Activated CD4-positive, alpha-beta memory T cell treated with anti-CD3 and anti-CD28 coated beads for 36 hours (primary cell): ENCODE data around the gene SRGAP1. TPM values are rescaled to one million over a fixed set of nuclear protein-coding genes. Genes with fewer than 3 reads are reported as not detected.

Source experiments
- CTCF ChIA-PET: fragments of 350-600 bp; sonication (Branson Sonifier 250); formaldehyde crosslinking; loops from one replicate; lab custom pipeline; 2021; ENCODE audit warnings: antibody characterized with exemption, inconsistent platforms; lab: Charles Lee
- POLR2A ChIA-PET: fragments of 350-600 bp; sonication (Branson Sonifier 250); formaldehyde crosslinking; loops from one replicate; lab custom pipeline; 2021; ENCODE audit warnings: antibody characterized with exemption; lab: Charles Lee
- DNase-seq: peaks from one replicate; pipeline ENCODE4 v3.0.0-alpha.2; 2020
- H3K27ac Mint-ChIP-seq: one replicate; pipeline ENCODE4 v1.8.0; 2021; ENCODE audit warnings: mixed read lengths
- H3K27me3 Mint-ChIP-seq: one replicate; pipeline ENCODE4 v1.8.0; 2021; ENCODE audit warnings: mixed read lengths
- H3K36me3 Mint-ChIP-seq: one replicate; pipeline ENCODE4 v1.8.0; 2021; ENCODE audit warnings: mixed read lengths
- H3K4me1 Mint-ChIP-seq: one replicate; pipeline ENCODE4 v1.8.0; 2021; ENCODE audit warnings: low read depth, mixed read lengths
- H3K4me3 Mint-ChIP-seq: one replicate; pipeline ENCODE4 v1.8.0; 2021; ENCODE audit warnings: mild to moderate bottlenecking, mixed read lengths
- H3K9me3 Mint-ChIP-seq: one replicate; pipeline ENCODE4 v1.8.0; 2021; ENCODE audit warnings: mixed read lengths
- intact Hi-C: fragments of 100-400 bp; cut with micrococcal nuclease; formaldehyde crosslinking; loops from one replicate; pipeline ENCODE4 v1.15.1; 2023
- total RNA-seq, 2 experiments: library from RNA; stranded (reverse); gene quantifications; one replicate each; pipeline ENCODE4 v1.2.3, GENCODE V29; 2021

Gene SRGAP1
- under 1 TPM; 0.10 to 0.12 TPM for total RNA-seq

GRCh38 chr12:63844391-63845341 is at the start of gene SRGAP1:
SRGAP1 (plus strand) TSS chr12:63844700; CDS start chr12:63844817, 117 bp downstream.
- ChIA-PET CTCF (interaction anchor here (0.7 to 1.8 kb wide), 8 partner anchors 18 to 411 kb away, joined by 3 to 18 read pairs (median 4); partner anchors contain the start of gene KICS2), POLR2A (interaction anchor here (0.6 kb wide), 1 partner anchor 404 kb away, joined by 3 read pairs; no protein-coding TSS in a partner anchor)
- H3K4me1 Mint-ChIP-seq = peaks cover 9% of the 10 kb centered on the region
- peak within 1 kb of the TSS; percentile 84 for H3K4me3 Mint-ChIP-seq
- DNase-seq = no peak
- no peak within 1 kb of the TSS for H3K27ac Mint-ChIP-seq
- H3K36me3 Mint-ChIP-seq = no peaks in the 10 kb centered on the region
- peaks cover 28% of the 10 kb centered on the region for H3K27me3 Mint-ChIP-seq
- intact Hi-C loops = loop anchor here (1.0 to 5.0 kb wide), 4 partner anchors 64 to 548 kb away; partner anchors contain the start of genes C12orf56 and KICS2
- no peaks in the 10 kb centered on the region for H3K9me3 Mint-ChIP-seq

- peaks cover 18% of the 10 kb centered on the region for H3K36me3 Mint-ChIP-seq
- H3K4me1 Mint-ChIP-seq = peaks cover 5% of the 10 kb centered on the region
- no peaks in the 10 kb centered on the region for H3K27me3 Mint-ChIP-seq
- intact Hi-C loops = no loop called here
- H3K4me3 Mint-ChIP-seq = no peak overlapping the region
- DNase-seq = no peak
- no peaks in the 10 kb centered on the region for H3K9me3 Mint-ChIP-seq
- H3K27ac Mint-ChIP-seq = no peak overlapping the region
- ChIA-PET POLR2A (no interaction called here), CTCF (interaction anchor here (0.7 kb wide), 1 partner anchor 445 kb away, joined by 3 read pairs; no protein-coding TSS in a partner anchor)
Measured at GRCh38 chr12:63795032-63795687, 49.3 kb upstream of the SRGAP1 start.

GRCh38 chr12:63795944-63796343 is 48.6 kb upstream of the SRGAP1 start:
- H3K27ac Mint-ChIP-seq = no peak overlapping the region
- ChIA-PET CTCF (interaction anchor here (0.7 kb wide), 1 partner anchor 445 kb away, joined by 3 read pairs; no protein-coding TSS in a partner anchor), POLR2A (no interaction called here)
- H3K27me3 Mint-ChIP-seq = no peaks in the 10 kb centered on the region
- intact Hi-C loops = no loop called here
- H3K4me1 Mint-ChIP-seq = peaks cover 5% of the 10 kb centered on the region
- no peak overlapping the region for H3K4me3 Mint-ChIP-seq
- H3K36me3 Mint-ChIP-seq = peaks cover 11% of the 10 kb centered on the region
- no peak for DNase-seq
- no peaks in the 10 kb centered on the region for H3K9me3 Mint-ChIP-seq

- ChIA-PET POLR2A (no interaction called here), CTCF (interaction anchor here (0.9 to 1.8 kb wide), 7 partner anchors 10 to 699 kb away, joined by 3 to 9 read pairs (median 4); no protein-coding TSS in a partner anchor)
- Mint-ChIP-seq H3K4me1 (no peaks in the 10 kb centered on the region), H3K27me3 (no peaks in the 10 kb centered on the region), H3K4me3 (no peak overlapping the region), H3K9me3 (no peaks in the 10 kb centered on the region), H3K36me3 (peaks cover 6% of the 10 kb centered on the region), H3K27ac (no peak overlapping the region)
- DNase-seq = no peak
- intact Hi-C loops = loop anchor here (2.0 to 5.0 kb wide), 3 partner anchors 131 to 700 kb away; no protein-coding TSS in a partner anchor
Measured at GRCh38 chr12:63802012-63802608, 42.4 kb upstream of the SRGAP1 start.

- no peaks in the 10 kb centered on the region for H3K9me3 Mint-ChIP-seq
- H3K4me1 Mint-ChIP-seq = no peaks in the 10 kb centered on the region
- no peak for DNase-seq
- H3K4me3 Mint-ChIP-seq = no peak overlapping the region
- no peak overlapping the region for H3K27ac Mint-ChIP-seq
- H3K27me3 Mint-ChIP-seq = no peaks in the 10 kb centered on the region
- intact Hi-C loops = loop anchor here (5.0 kb wide), 1 partner anchor 702 kb away; no protein-coding TSS in a partner anchor
- H3K36me3 Mint-ChIP-seq = peaks cover 5% of the 10 kb centered on the region
- CTCF ChIA-PET = no interaction called here
- POLR2A ChIA-PET = no interaction called here
Measured at GRCh38 chr12:63804746-63805145, 39.8 kb upstream of the SRGAP1 start.

GRCh38 chr12:63805704-63806672 is 38.5 kb upstream of the SRGAP1 start:
- Mint-ChIP-seq H3K27me3 (no peaks in the 10 kb centered on the region), H3K27ac (no peak overlapping the region), H3K4me3 (no peak overlapping the region), H3K4me1 (no peaks in the 10 kb centered on the region), H3K9me3 (no peaks in the 10 kb centered on the region), H3K36me3 (peaks cover 5% of the 10 kb centered on the region)
- DNase-seq = no peak
- CTCF ChIA-PET = no interaction called here
- intact Hi-C loops = no loop called here
- POLR2A ChIA-PET = no interaction called here

- Mint-ChIP-seq H3K4me3 (no peak overlapping the region), H3K27ac (no peak overlapping the region), H3K36me3 (peaks cover 5% of the 10 kb centered on the region), H3K27me3 (no peaks in the 10 kb centered on the region), H3K4me1 (no peaks in the 10 kb centered on the region), H3K9me3 (no peaks in the 10 kb centered on the region)
- POLR2A ChIA-PET = no interaction called here
- DNase-seq = no peak
- intact Hi-C loops = no loop called here
- CTCF ChIA-PET = no interaction called here
Measured at GRCh38 chr12:63808631-63809030, 35.9 kb upstream of the SRGAP1 start.

- Mint-ChIP-seq H3K36me3 (peaks cover 5% of the 10 kb centered on the region), H3K4me1 (peaks cover 5% of the 10 kb centered on the region), H3K27ac (no peak overlapping the region), H3K4me3 (no peak overlapping the region), H3K9me3 (no peaks in the 10 kb centered on the region), H3K27me3 (no peaks in the 10 kb centered on the region)
- POLR2A ChIA-PET = no interaction called here
- DNase-seq = no peak
- intact Hi-C loops = no loop called here
- CTCF ChIA-PET = no interaction called here
Measured at GRCh38 chr12:63809566-63809965, 34.9 kb upstream of the SRGAP1 start.

- intact Hi-C loops = no loop called here
- CTCF ChIA-PET = interaction anchor here (1.4 kb wide), 1 partner anchor 32 kb away, joined by 3 read pairs; no protein-coding TSS in a partner anchor
- H3K27ac Mint-ChIP-seq = no peak overlapping the region
- H3K9me3 Mint-ChIP-seq = no peaks in the 10 kb centered on the region
- peaks cover 1% of the 10 kb centered on the region for H3K36me3 Mint-ChIP-seq
- DNase-seq = no peak
- POLR2A ChIA-PET = no interaction called here
- H3K4me3 Mint-ChIP-seq = no peak overlapping the region
- peaks cover 11% of the 10 kb centered on the region for H3K4me1 Mint-ChIP-seq
- H3K27me3 Mint-ChIP-seq = peaks cover 3% of the 10 kb centered on the region
Measured at GRCh38 chr12:63811334-63811733, 33.2 kb upstream of the SRGAP1 start.

GRCh38 chr12:63811755-63812154 is 32.7 kb upstream of the SRGAP1 start:
- CTCF ChIA-PET = interaction anchor here (1.4 kb wide), 1 partner anchor 31 kb away, joined by 3 read pairs; no protein-coding TSS in a partner anchor
- H3K27ac Mint-ChIP-seq = no peak overlapping the region
- no peak for DNase-seq

More at GRCh38 chr12:63811755-63812154, 32.7 kb upstream of the SRGAP1 start:
- POLR2A ChIA-PET = no interaction called here
- no peaks in the 10 kb centered on the region for H3K9me3 Mint-ChIP-seq
- intact Hi-C loops = no loop called here
- peaks cover 11% of the 10 kb centered on the region for H3K4me1 Mint-ChIP-seq
- H3K36me3 Mint-ChIP-seq = peaks cover 1% of the 10 kb centered on the region
- H3K4me3 Mint-ChIP-seq = no peak overlapping the region
- H3K27me3 Mint-ChIP-seq = peaks cover 3% of the 10 kb centered on the region
